AG10803 (cell line): Measurements from ENCODE around the gene SEZ6.

Experiments
- DNase-seq: peaks from one replicate; pipeline ENCODE4 v3.0.0; 2010; ENCODE audit warnings: low read depth
- H3K4me3 ChIP-seq: 2 replicates; pipeline ENCODE4 v1.5.1; 2011; ENCODE audit warnings: mild to moderate bottlenecking, low read length, control low read depth
- CTCF ChIP-seq: conservative IDR thresholded peaks from 2 replicates; pipeline ENCODE4 v1.5.1; 2011; ENCODE audit warnings: mild to moderate bottlenecking, low read length, control low read depth, inconsistent platforms

SEZ6 gene

GRCh38 chr17:29012535-29012934 lies 6.7 kb upstream of the SEZ6 start:
- no peak for TF ChIP-seq CTCF
- H3K4me3 ChIP-seq: no peak overlapping the region
- DNase-seq: no peak

GRCh38 chr17:29010586-29010985 lies 4.8 kb upstream of the SEZ6 start:
- no peak for DNase-seq
- TF ChIP-seq CTCF: no peak
- no peak overlapping the region for H3K4me3 ChIP-seq

GRCh38 chr17:29010129-29010528 lies 4.3 kb upstream of the SEZ6 start:
- TF ChIP-seq CTCF: no peak
- DNase-seq: no peak
- H3K4me3 ChIP-seq: no peak overlapping the region

- no peak overlapping the region for H3K4me3 ChIP-seq
- no peak for TF ChIP-seq CTCF
Measured at GRCh38 chr17:29008591-29008990, 2.8 kb upstream of the SEZ6 start.

GRCh38 chr17:29007860-29008455 lies 2.1 kb upstream of the SEZ6 start:
- TF ChIP-seq CTCF: no peak
- DNase-seq: peak; percentile 17
- no peak overlapping the region for H3K4me3 ChIP-seq

More at GRCh38 chr17:29008591-29008990, 2.8 kb upstream of the SEZ6 start:
- no peak for DNase-seq

- no peak overlapping the region for H3K4me3 ChIP-seq
- no peak for TF ChIP-seq CTCF
- DNase-seq: no peak
Measured at GRCh38 chr17:29007456-29007855, 1.6 kb upstream of the SEZ6 start.

GRCh38 chr17:29004081-29004692 lies 1.6 kb downstream of the SEZ6 start:
- TF ChIP-seq CTCF: no peak
- no peak overlapping the region for H3K4me3 ChIP-seq
- peak; percentile 16 for DNase-seq
